Colonic mucosa (tissue), 4 donors: ENCODE data around the gene MUSTN1. TPM values are rescaled to one million over a fixed set of nuclear protein-coding genes. Genes with fewer than 3 reads are reported as not detected.

Experiments used
- DNase-seq: peaks from one replicate; pipeline ENCODE4 v3.0.0-alpha.2; 2020
- H3K27ac ChIP-seq: fragments of 200-600 bp; one replicate; pipeline ENCODE4 v1.8.0; 2021
- H3K27me3 ChIP-seq: fragments of 200-600 bp; one replicate; pipeline ENCODE4 v1.8.0; 2021
- H3K36me3 ChIP-seq: fragments of 200-600 bp; one replicate; pipeline ENCODE4 v1.8.0; 2021
- H3K4me1 ChIP-seq: fragments of 200-600 bp; one replicate; pipeline ENCODE4 v1.8.0; 2021; ENCODE audit warnings: mild to moderate bottlenecking
- H3K4me3 ChIP-seq: fragments of 200-600 bp; one replicate; pipeline ENCODE4 v1.8.0; 2021
- H3K9ac ChIP-seq, 2 donors: one replicate each; pipeline ENCODE4 v1.7.0; 2013; ENCODE audit warnings: control low read depth in 2 of 2, low read depth in 2 of 2, low read length in 2 of 2
- H3K9me3 ChIP-seq: fragments of 200-600 bp; one replicate; pipeline ENCODE4 v1.8.0; 2021
- intact Hi-C: fragments of 100-400 bp; cut with DNase I; formaldehyde crosslinking; loops from one replicate; pipeline ENCODE4 v1.14.1; 2022
- microRNA-seq: library from miRNA; unstranded; fragments of <30 nt; microRNA quantifications from one replicate; pipeline ENCODE4, GENCODE V29; 2019
- total RNA-seq, 2 donors: library from RNA; stranded (reverse); fragmentation: NEBNext Ultra II Directional in 1 of 2; extraction: Animal tissue kit (Norgen Biotek cat#: 25700) in 1 of 2; gene quantifications; one replicate each; pipeline ENCODE4 v1.2.1, GENCODE V29; 2021
- TF ChIP-seq, protein P1 (sequence below): fragments of 200-600 bp; IDR thresholded peaks from one replicate; pipeline ENCODE4 v1.8.0; 2022; ENCODE audit warnings: antibody characterized with exemption, mild to moderate bottlenecking
- donor health status: healthy.
- donor health status: DM: no; HTN: no; CAD: no.
- donor health status: DM: no; HTN: no; CAD: no.

Gene MUSTN1
- total RNA-seq, 2 donors from 2014 or later: 1.5 to 3.2 TPM

DNA sequence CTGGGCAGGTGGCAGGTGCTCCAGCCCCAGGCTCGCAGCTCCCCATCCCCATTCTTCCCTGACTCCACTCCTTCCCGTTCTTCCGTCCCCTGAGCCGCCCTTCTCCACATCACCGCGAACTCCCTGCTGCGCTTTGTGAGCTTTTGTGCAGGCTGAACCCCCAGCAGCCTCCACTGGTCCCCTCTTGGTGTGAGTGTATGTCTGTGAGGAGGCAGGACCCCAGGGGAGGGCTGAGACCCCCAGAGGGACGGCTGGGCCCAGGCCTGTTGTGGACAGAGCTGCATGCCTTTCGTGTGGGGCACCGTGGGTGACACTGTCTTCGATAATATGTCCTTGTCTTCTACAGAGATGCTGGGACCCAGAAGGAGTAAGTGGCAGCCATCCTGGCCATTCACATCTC is 47.6 kb downstream of the MUSTN1 start:
- H3K27ac ChIP-seq: no peak overlapping the region
- DNase-seq: no peak
- TF ChIP-seq, protein P1, sequence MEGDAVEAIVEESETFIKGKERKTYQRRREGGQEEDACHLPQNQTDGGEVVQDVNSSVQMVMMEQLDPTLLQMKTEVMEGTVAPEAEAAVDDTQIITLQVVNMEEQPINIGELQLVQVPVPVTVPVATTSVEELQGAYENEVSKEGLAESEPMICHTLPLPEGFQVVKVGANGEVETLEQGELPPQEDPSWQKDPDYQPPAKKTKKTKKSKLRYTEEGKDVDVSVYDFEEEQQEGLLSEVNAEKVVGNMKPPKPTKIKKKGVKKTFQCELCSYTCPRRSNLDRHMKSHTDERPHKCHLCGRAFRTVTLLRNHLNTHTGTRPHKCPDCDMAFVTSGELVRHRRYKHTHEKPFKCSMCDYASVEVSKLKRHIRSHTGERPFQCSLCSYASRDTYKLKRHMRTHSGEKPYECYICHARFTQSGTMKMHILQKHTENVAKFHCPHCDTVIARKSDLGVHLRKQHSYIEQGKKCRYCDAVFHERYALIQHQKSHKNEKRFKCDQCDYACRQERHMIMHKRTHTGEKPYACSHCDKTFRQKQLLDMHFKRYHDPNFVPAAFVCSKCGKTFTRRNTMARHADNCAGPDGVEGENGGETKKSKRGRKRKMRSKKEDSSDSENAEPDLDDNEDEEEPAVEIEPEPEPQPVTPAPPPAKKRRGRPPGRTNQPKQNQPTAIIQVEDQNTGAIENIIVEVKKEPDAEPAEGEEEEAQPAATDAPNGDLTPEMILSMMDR: no peak

DNA sequence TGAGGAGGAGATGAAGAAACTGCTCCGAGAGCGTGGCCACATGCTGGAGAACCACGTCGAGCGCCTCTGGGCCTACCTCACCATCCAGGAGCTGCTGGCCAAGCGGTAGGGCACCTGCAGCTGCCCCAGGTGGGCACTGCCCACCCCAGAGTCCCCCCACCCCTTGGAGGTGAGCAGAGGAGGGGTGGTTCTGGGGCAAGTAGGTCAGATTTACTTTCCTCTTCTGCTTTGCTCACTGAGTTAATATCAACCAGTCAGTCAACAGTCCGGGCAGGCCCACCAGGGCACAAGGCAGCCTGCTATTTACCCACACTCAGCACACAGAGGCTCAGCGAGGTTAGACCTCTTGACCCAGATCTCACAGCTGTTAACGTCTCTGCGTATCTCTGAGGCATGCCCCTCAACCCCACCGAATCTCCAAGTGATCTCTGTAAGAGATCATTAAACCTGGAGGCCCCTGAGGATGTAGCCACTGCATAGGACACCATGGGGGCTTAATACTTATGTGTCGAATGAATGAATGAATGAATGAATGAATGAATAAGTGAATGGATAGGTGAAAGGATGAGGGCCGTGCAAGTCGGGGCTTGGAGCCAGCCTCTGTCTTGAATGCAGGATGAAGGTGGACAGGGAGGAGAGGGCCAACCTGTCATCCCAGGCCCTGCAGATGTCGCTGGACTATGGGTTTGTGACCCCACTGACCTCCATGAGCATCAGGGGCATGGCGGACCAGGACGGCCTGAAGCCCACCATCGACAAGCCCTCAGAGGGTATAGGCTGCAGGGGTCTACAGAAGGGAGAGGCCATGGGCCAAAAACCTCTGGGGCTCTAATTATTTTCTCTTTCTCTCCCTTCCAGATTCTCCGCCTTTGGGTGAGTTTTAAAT is 48.2 kb downstream of the MUSTN1 start:
- no peak overlapping the region for H3K9ac ChIP-seq
- no peak for DNase-seq

More for the DNA sequence above, 47.6 kb downstream of the MUSTN1 start:
- H3K9me3 ChIP-seq: no peaks in the 10 kb centered on the region
- H3K9ac ChIP-seq: no peak overlapping the region
- H3K36me3 ChIP-seq: no peaks in the 10 kb centered on the region
- intact Hi-C loops: no loop called here
- H3K4me1 ChIP-seq: no peaks in the 10 kb centered on the region
- H3K27me3 ChIP-seq: no peaks in the 10 kb centered on the region
- no peak overlapping the region for H3K4me3 ChIP-seq

DNA sequence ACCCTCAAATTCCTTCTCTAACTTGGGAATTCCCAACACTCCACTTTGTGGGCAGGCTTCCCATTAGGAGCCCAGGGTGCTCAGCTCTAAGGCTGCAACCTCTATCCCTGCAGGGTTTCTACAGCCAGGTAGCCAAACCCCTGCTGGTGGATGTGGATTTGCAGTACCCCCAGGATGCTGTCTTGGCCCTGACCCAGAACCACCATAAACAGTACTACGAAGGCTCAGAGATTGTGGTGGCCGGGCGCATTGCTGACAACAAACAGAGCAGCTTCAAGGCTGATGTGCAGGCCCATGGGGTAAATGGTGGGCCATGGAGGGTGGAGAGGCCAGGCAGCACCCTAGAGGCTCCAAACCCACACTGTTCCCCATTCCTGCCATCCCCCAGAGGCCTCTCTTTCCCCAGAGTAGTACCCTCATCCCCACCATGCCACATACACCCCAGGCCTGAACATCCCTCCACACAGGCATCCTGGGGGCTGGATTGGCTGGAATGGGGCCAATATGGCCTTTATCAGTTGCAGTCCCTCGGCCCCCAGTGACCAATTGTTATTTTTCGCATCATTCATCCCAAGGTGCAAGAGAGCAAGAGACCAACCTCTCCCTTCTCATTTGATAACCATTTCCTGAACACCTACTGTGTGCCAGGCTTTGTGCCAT is 49.8 kb downstream of the MUSTN1 start:
- DNase-seq: no peak
- H3K9ac ChIP-seq: no peak overlapping the region
- H3K27me3 ChIP-seq: no peaks in the 10 kb centered on the region
- H3K4me1 ChIP-seq: no peaks in the 10 kb centered on the region
- H3K4me3 ChIP-seq: no peak overlapping the region
- intact Hi-C loops: no loop called here
- H3K27ac ChIP-seq: no peak overlapping the region
- TF ChIP-seq, protein P1: no peak
- no peaks in the 10 kb centered on the region for H3K9me3 ChIP-seq
- no peaks in the 10 kb centered on the region for H3K36me3 ChIP-seq

More for the DNA sequence above, 48.2 kb downstream of the MUSTN1 start:
- no peak overlapping the region for H3K4me3 ChIP-seq
- intact Hi-C loops: no loop called here
- no peak overlapping the region for H3K27ac ChIP-seq
- TF ChIP-seq, protein P1: no peak
- no peaks in the 10 kb centered on the region for H3K36me3 ChIP-seq
- no peaks in the 10 kb centered on the region for H3K4me1 ChIP-seq
- H3K27me3 ChIP-seq: no peaks in the 10 kb centered on the region
- H3K9me3 ChIP-seq: no peaks in the 10 kb centered on the region

DNA sequence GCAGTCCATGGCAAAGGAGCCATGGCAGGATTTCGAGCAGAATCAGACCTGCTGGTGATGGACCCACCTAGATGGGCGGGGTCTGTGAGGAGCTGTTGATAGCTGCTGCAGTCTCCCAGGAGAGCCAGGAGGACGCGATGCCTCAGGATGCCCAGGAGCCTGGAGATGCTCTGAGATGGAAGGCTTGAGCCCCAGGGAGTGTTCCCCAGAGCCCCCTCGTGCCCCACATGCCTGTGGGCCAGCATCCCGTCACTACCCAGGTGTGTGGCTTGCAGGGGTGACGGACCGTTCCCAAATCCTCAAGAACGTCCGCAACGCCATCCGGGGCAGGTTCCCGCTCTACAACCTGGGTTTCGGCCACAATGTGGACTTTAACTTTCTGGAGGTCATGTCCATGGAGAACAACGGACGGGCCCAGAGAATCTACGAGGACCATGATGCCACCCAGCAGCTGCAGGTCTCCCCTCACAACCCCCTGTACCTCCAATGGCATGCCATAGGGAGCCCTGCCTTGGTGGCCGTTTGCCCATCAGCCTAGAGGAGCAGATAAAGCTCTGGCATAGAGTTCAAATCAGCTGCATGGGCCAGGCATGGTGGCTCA is 50.7 kb downstream of the MUSTN1 start:
- TF ChIP-seq, protein P1: no peak
- H3K36me3 ChIP-seq: no peaks in the 10 kb centered on the region
- H3K4me3 ChIP-seq: no peak overlapping the region
- H3K27ac ChIP-seq: no peak overlapping the region
- H3K27me3 ChIP-seq: no peaks in the 10 kb centered on the region
- intact Hi-C loops: no loop called here
- no peak overlapping the region for H3K9ac ChIP-seq
- H3K9me3 ChIP-seq: no peaks in the 10 kb centered on the region
- no peaks in the 10 kb centered on the region for H3K4me1 ChIP-seq
- no peak for DNase-seq

DNA sequence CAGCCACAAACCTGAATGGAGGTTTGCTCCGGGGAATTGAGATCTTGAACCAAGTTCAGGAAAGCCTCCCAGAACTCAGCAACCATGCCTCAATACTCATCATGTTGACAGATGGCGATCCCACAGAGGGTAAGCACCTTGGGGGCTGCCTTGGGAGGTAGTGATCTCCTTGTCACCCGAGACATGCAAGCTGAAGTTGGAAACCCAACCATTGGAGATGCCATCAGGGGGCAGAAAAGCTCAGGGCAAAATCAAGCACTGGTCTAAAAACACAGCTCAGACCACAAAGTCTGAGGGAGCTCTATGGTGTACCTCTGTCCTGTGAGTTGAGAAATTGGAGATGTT is 51.6 kb downstream of the MUSTN1 start:
- no peaks in the 10 kb centered on the region for H3K27me3 ChIP-seq
- H3K27ac ChIP-seq: no peak overlapping the region
- H3K9ac ChIP-seq: no peak overlapping the region
- intact Hi-C loops: no loop called here
- no peaks in the 10 kb centered on the region for H3K36me3 ChIP-seq
- H3K4me3 ChIP-seq: no peak overlapping the region
- DNase-seq: no peak
- TF ChIP-seq, protein P1: no peak
- no peaks in the 10 kb centered on the region for H3K9me3 ChIP-seq
- H3K4me1 ChIP-seq: no peaks in the 10 kb centered on the region

Small RNA genes within 50 kb of the gene (microRNA-seq; reads per million reads assigned to microRNA genes)
- gene MIR8064: not detected

Other genes with a start within 250 kb of the MUSTN1 start
- 10 to 100 TPM; 53.6 to 65.7 TPM for gene PBRM1, start 149.1 kb downstream of the MUSTN1 start, total RNA-seq
- 10 to 100 TPM; 49.9 to 75.5 TPM for gene GNL3, start 149.0 kb downstream of the MUSTN1 start, total RNA-seq
- gene GLT8D1, start 129.2 kb downstream of the MUSTN1 start, total RNA-seq: 10 to 100 TPM; 29.0 to 36.2 TPM
- gene SPCS1, start 128.9 kb downstream of the MUSTN1 start, total RNA-seq: 100 to 1,000 TPM in 1 of 2 donors, 10 to 100 TPM in 1; 95.6 to 136 TPM
- 10 to 100 TPM; 21.2 to 29.1 TPM for gene NEK4, start 64.1 kb downstream of the MUSTN1 start, total RNA-seq
- under 1 TPM in 1 of 2 donors, not detected in 1; 0.91 TPM for gene ITIH1, start 57.4 kb downstream of the MUSTN1 start, total RNA-seq
- gene ITIH3, start 40.2 kb downstream of the MUSTN1 start, total RNA-seq: under 1 TPM; 0.32 to 0.82 TPM
- gene ITIH4, start 4.3 kb downstream of the MUSTN1 start, total RNA-seq: 1 to 10 TPM; 2.1 to 7.3 TPM
- 10 to 100 TPM in 1 of 2 donors, 1 to 10 TPM in 1; 7.4 to 15.3 TPM for gene STIMATE, start 62.5 kb upstream of the MUSTN1 start, total RNA-seq
- 10 to 100 TPM; 19.4 to 30.8 TPM for gene SFMBT1, start 211.1 kb upstream of the MUSTN1 start, total RNA-seq